ENCODE data around the gene CNNM2.

CNNM2 gene

GRCh38 chr10:103072276-103072675, 154.2 kb downstream of the CNNM2 start:
- no peak for DNase-seq (ENCODE audit: low read depth in 3 of 3)

- no peak for DNase-seq (ENCODE audit: low read depth in 3 of 3)
Measured at GRCh38 chr10:103072891-103073290, 154.8 kb downstream of the CNNM2 start.

GRCh38 chr10:103077020-103077419, 158.9 kb downstream of the CNNM2 start:
- no peak for DNase-seq (ENCODE audit: low read depth in 3 of 3)

GRCh38 chr10:103077491-103078308, 159.6 kb downstream of the CNNM2 start:
- DNase-seq (ENCODE audit: low read depth in 3 of 3) = no peak

GRCh38 chr10:103078309-103078615, 160.2 kb downstream of the CNNM2 start:
- no peak for DNase-seq (ENCODE audit: low read depth in 3 of 3)

- no peak for DNase-seq (ENCODE audit: low read depth in 3 of 3)
Measured at GRCh38 chr10:103078676-103079075, 160.6 kb downstream of the CNNM2 start.

- no peak for DNase-seq (ENCODE audit: low read depth in 3 of 3)
Measured at GRCh38 chr10:103079100-103079499, 161.0 kb downstream of the CNNM2 start.

GRCh38 chr10:103079946-103080345, 161.9 kb downstream of the CNNM2 start:
- no peak for DNase-seq (ENCODE audit: low read depth in 3 of 3)

GRCh38 chr10:103080891-103081581, 162.9 kb downstream of the CNNM2 start:
- DNase-seq (ENCODE audit: low read depth in 3 of 3) = no peak

- no peak for DNase-seq (ENCODE audit: low read depth in 3 of 3)
Measured at GRCh38 chr10:103082683-103083082, 164.6 kb downstream of the CNNM2 start.

- DNase-seq (ENCODE audit: low read depth in 3 of 3) = no peak
Measured at GRCh38 chr10:103083266-103083976, 165.3 kb downstream of the CNNM2 start.

- DNase-seq (ENCODE audit: low read depth in 3 of 3) = no peak
Measured at GRCh38 chr10:103083977-103084320, 165.9 kb downstream of the CNNM2 start.

- no peak for DNase-seq (ENCODE audit: low read depth in 3 of 3)
Measured at GRCh38 chr10:103086261-103086660, 168.2 kb downstream of the CNNM2 start.

- DNase-seq (ENCODE audit: low read depth in 3 of 3) = no peak
Measured at GRCh38 chr10:103086799-103087198, 168.7 kb downstream of the CNNM2 start.

- DNase-seq (ENCODE audit: low read depth in 3 of 3) = no peak
Measured at GRCh38 chr10:103089493-103089892, 171.4 kb downstream of the CNNM2 start.

GRCh38 chr10:103090911-103091310, 172.8 kb downstream of the CNNM2 start:
- DNase-seq (ENCODE audit: low read depth in 3 of 3) = no peak

GRCh38 chr10:103095005-103095404, 176.9 kb downstream of the CNNM2 start:
- DNase-seq (ENCODE audit: low read depth in 3 of 3) = no peak

- no peak for DNase-seq (ENCODE audit: low read depth in 3 of 3)
Measured at GRCh38 chr10:103096130-103096529, 178.0 kb downstream of the CNNM2 start.

- no peak for DNase-seq (ENCODE audit: low read depth in 3 of 3)
Measured at GRCh38 chr10:103098240-103098639, 180.1 kb downstream of the CNNM2 start.

GRCh38 chr10:103100620-103101019, 182.5 kb downstream of the CNNM2 start:
- no peak for DNase-seq (ENCODE audit: low read depth in 3 of 3)

- no peak for DNase-seq (ENCODE audit: low read depth in 3 of 3)
Measured at GRCh38 chr10:103102195-103102594, 184.1 kb downstream of the CNNM2 start.

- no peak for DNase-seq (ENCODE audit: low read depth in 3 of 3)
Measured at GRCh38 chr10:103103989-103104388, 185.9 kb downstream of the CNNM2 start.

- DNase-seq (ENCODE audit: low read depth in 3 of 3) = no peak
Measured at GRCh38 chr10:103104721-103105120, 186.6 kb downstream of the CNNM2 start.
